ENCODE data around the gene KCNJ6. TPM values are rescaled to one million over a fixed set of nuclear protein-coding genes. Genes with fewer than 3 reads are reported as not detected.

The KCNJ6 gene
- total RNA-seq, 2 experiments from 2014 or later, result not detected

DNA sequence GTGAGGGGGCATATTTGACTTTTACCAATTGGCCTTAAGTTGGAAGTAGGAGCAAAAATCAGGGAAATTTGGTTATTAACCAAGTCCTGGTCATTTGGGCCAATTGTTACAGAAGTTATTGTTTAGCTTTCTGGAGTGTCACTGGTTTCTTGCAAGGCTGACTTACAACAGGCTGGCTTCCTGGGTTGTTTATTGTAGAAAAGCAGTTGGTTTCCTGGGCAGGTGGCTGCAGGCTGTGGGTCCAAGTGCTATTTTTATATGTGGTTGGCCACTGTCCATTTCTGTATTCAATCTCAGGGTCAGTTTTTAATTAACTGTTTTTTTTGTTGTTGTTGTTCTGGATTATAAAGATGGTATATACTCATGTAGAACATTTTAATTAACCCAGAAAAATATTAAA lies 174.1 kb downstream of the KCNJ6 start:
- no peak overlapping the region for H3K4me3 ChIP-seq (ENCODE audit: low read depth, low read length, poor library complexity, severe bottlenecking)
- no peaks in the 10 kb centered on the region for H3K9me3 ChIP-seq (ENCODE audit: low read length)
- H3K36me3 ChIP-seq (ENCODE audit: insufficient read depth, low read length), result no peaks in the 10 kb centered on the region
- peak; percentile 43 for DNase-seq (ENCODE audit: low spot score)
- peaks cover 20% of the 10 kb centered on the region for H3K4me1 ChIP-seq (ENCODE audit: insufficient read depth, low read length, poor library complexity, severe bottlenecking)
- peak overlapping the region; percentile 14; the same call in 1 of the 2 replicates for H2AFZ ChIP-seq (ENCODE audit: low read length)
- TF ChIP-seq, protein P1, sequence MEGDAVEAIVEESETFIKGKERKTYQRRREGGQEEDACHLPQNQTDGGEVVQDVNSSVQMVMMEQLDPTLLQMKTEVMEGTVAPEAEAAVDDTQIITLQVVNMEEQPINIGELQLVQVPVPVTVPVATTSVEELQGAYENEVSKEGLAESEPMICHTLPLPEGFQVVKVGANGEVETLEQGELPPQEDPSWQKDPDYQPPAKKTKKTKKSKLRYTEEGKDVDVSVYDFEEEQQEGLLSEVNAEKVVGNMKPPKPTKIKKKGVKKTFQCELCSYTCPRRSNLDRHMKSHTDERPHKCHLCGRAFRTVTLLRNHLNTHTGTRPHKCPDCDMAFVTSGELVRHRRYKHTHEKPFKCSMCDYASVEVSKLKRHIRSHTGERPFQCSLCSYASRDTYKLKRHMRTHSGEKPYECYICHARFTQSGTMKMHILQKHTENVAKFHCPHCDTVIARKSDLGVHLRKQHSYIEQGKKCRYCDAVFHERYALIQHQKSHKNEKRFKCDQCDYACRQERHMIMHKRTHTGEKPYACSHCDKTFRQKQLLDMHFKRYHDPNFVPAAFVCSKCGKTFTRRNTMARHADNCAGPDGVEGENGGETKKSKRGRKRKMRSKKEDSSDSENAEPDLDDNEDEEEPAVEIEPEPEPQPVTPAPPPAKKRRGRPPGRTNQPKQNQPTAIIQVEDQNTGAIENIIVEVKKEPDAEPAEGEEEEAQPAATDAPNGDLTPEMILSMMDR (conservative IDR thresholded peaks at IDR 0.05; ENCODE audit: low read length), result no peak
- ChIA-PET CTCF (ENCODE audit: unreplicated experiment) (no interaction called here), POLR2A (no interaction called here)
- BruUV-seq (replicated peaks), result no TSS peak
- H3K4me2 ChIP-seq (ENCODE audit: low read length), result peak overlapping the region; percentile 26
- H3K27ac ChIP-seq (ENCODE audit: low read depth, low read length, poor library complexity, severe bottlenecking), result peak overlapping the region; percentile 23
- H3K79me2 ChIP-seq (ENCODE audit: insufficient read depth, low read depth, low read length), result no peaks in the 10 kb centered on the region
- intact Hi-C loops (cut with micrococcal nuclease; ENCODE audit: unreplicated experiment), result no loop called here
- H3K9me2 ChIP-seq (ENCODE audit: insufficient read depth, low read length), result no peaks in the 10 kb centered on the region
- H4K20me1 ChIP-seq (ENCODE audit: insufficient read depth, low read length), result no peaks in the 10 kb centered on the region

DNA sequence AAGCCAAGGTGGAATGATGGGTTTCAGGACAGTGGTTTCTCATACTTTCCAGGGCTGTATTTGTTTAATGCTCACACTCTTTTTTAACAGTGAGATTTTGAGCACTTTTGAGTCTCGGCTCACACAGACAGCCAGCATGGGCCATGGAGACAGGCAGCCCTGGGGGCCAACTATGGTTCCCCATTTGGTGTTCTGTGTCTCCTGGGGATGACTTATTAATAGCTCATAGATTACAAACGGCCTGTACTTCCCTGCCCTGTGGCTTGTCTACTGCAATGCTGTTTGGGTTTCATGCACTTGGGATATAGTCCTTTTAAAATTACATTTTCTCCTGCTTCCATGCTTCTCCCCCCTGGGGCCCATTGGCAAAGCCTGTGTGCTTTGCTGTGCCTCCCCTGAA lies 178.3 kb downstream of the KCNJ6 start:
- Histone ChIP-seq H3K4me1 (ENCODE audit: insufficient read depth, low read length, poor library complexity, severe bottlenecking) (peaks cover 20% of the 10 kb centered on the region), H3K9me2 (ENCODE audit: insufficient read depth, low read length) (no peaks in the 10 kb centered on the region), H3K4me3 (ENCODE audit: low read depth, low read length, poor library complexity, severe bottlenecking) (no peak overlapping the region), H4K20me1 (ENCODE audit: insufficient read depth, low read length) (no peaks in the 10 kb centered on the region), H2AFZ (ENCODE audit: low read length) (no peak overlapping the region), H3K4me2 (ENCODE audit: low read length) (no peak overlapping the region), H3K9me3 (ENCODE audit: low read length) (no peaks in the 10 kb centered on the region), H3K79me2 (ENCODE audit: insufficient read depth, low read depth, low read length) (no peaks in the 10 kb centered on the region), H3K36me3 (ENCODE audit: insufficient read depth, low read length) (no peaks in the 10 kb centered on the region), H3K27ac (ENCODE audit: low read depth, low read length, poor library complexity, severe bottlenecking) (no peak overlapping the region)
- TF ChIP-seq EZH2phosphoT487 (IDR thresholded peaks at IDR 0.05; ENCODE audit: borderline replicate concordance, low read depth, low read length), result no peak
- TF ChIP-seq, protein P1 (conservative IDR thresholded peaks at IDR 0.05; ENCODE audit: low read length), result no peak
- CTCF ChIA-PET (ENCODE audit: unreplicated experiment), result no interaction called here
- no peak for DNase-seq (ENCODE audit: low spot score)
- intact Hi-C loops (cut with micrococcal nuclease; ENCODE audit: unreplicated experiment), result no loop called here
- POLR2A ChIA-PET, result no interaction called here
- BruUV-seq (replicated peaks), result no TSS peak

DNA sequence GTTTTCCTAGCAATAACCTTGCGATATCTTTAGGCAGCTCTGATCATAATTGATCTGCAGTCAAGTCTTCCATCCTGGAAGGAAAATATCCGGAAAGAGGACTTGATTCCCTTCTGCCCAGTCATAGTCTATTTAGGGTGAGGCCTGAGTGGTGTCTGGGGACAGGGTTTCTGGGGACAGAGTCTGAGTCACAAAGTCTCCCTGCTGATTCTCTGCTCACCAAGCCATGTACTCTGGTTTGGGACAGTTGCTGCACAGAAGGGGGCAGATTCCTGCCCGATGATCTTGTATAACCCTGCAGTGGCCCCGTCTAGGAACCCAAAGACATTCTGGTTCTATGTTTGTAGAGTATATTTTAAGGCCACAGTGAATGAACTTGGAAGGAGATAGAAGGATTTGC lies 178.8 kb downstream of the KCNJ6 start:
- ChIA-PET CTCF (ENCODE audit: unreplicated experiment) (no interaction called here), POLR2A (no interaction called here)
- intact Hi-C loops (cut with micrococcal nuclease; ENCODE audit: unreplicated experiment), result no loop called here
- BruUV-seq (replicated peaks), result no TSS peak
- Histone ChIP-seq H3K9me3 (ENCODE audit: low read length) (no peaks in the 10 kb centered on the region), H2AFZ (ENCODE audit: low read length) (no peak overlapping the region), H3K27ac (ENCODE audit: low read depth, low read length, poor library complexity, severe bottlenecking) (no peak overlapping the region), H3K4me3 (ENCODE audit: low read depth, low read length, poor library complexity, severe bottlenecking) (no peak overlapping the region), H3K4me2 (ENCODE audit: low read length) (no peak overlapping the region), H3K79me2 (ENCODE audit: insufficient read depth, low read depth, low read length) (no peaks in the 10 kb centered on the region), H3K4me1 (ENCODE audit: insufficient read depth, low read length, poor library complexity, severe bottlenecking) (peaks cover 15% of the 10 kb centered on the region), H3K9me2 (ENCODE audit: insufficient read depth, low read length) (no peaks in the 10 kb centered on the region), H4K20me1 (ENCODE audit: insufficient read depth, low read length) (no peaks in the 10 kb centered on the region), H3K36me3 (ENCODE audit: insufficient read depth, low read length) (no peaks in the 10 kb centered on the region)
- no peak for DNase-seq (ENCODE audit: low spot score)
- TF ChIP-seq, protein P1 (conservative IDR thresholded peaks at IDR 0.05; ENCODE audit: low read length), result no peak
- no peak for TF ChIP-seq EZH2phosphoT487 (IDR thresholded peaks at IDR 0.05; ENCODE audit: borderline replicate concordance, low read depth, low read length)
